Neural progenitor cell (in vitro differentiated cells): ENCODE measurements around the gene TSTD1.

Source experiments
- CTCF ChIP-seq: fragments of 200-600 bp; sonication (generic); IDR thresholded peaks from 2 replicates; pipeline ENCODE4 v1.5.1; 2017; ENCODE audit warnings: antibody characterized with exemption, mild to moderate bottlenecking
- EZH2 ChIP-seq: fragments of 200-600 bp; sonication (generic); IDR thresholded peaks from 2 replicates; pipeline ENCODE4 v1.6.1; 2017; ENCODE audit warnings: antibody characterized with exemption, mild to moderate bottlenecking, moderate library complexity
- EZH2phosphoT487 ChIP-seq: fragments of 200-600 bp; sonication (generic); IDR thresholded peaks from 2 replicates; pipeline ENCODE4 v1.6.1; 2017; ENCODE audit warnings: antibody characterized with exemption

GRCh38 chr1:161031874-161032273 lies 6.9 kb downstream of the TSTD1 start:
- TF ChIP-seq CTCF (no peak), EZH2phosphoT487 (no peak), EZH2 (no peak)
